Erythroblast (primary cell): ENCODE results near the gene ARHGAP6.

Experiments
- GATA1 ChIP-seq: IDR thresholded peaks from 2 replicates; pipeline ENCODE4 v1.6.1; 2011; ENCODE audit warnings: low read depth, mild to moderate bottlenecking, control low read depth, low read length, moderate library complexity
- POLR2A ChIP-seq: IDR thresholded peaks from 2 replicates; pipeline ENCODE4 v1.6.1; 2011; ENCODE audit warnings: mild to moderate bottlenecking, low read length

DNA sequence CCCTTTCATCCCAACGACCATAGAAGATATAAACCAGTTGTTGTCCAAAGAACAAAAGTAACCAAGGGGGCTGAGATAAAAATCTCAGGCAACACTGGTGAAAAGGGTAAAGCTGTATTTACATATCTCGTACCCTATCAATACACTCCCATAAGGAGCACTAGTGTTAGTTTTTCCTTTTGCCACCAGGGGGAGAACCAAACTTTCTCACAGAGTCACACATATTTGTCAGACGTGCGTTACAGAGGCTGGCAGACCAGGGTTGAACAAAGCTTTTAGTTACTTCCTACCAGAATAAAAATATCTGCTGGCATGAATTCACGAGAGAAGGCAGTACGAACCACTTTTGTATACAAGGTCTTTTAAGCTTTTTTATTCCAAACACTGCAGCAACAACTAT, 284.3 kb downstream of the ARHGAP6 start:
- TF ChIP-seq POLR2A (no peak), GATA1 (no peak)
